Pancreas (tissue), 10 donors: ENCODE measurements around the gene ITPRIPL2. TPM values are rescaled to one million over a fixed set of nuclear protein-coding genes. Genes with fewer than 3 reads are reported as not detected.

Source experiments
- ATAC-seq, 4 donors: fragments of 200-7000 bp; cut with Tn5 transposase; one replicate each; pipeline versions ENCODE4 v1.8.0 to v1.9.1; 2020; ENCODE audit warnings: mild to moderate bottlenecking in 4 of 4, moderate library complexity in 4 of 4
- DNase-seq, 6 donors: peaks; one replicate each; pipeline ENCODE4 v3.0.0-alpha.2; 2020
- FAIRE-seq: peaks from 2 replicates; lab custom pipeline; 2012; peaks lifted over from hg19 to GRCh38; lab: Jason Lieb, UNC
- H3K27ac ChIP-seq, 4 donors: fragments of 200-600 bp; sonication (generic); 1 replicate in 3 of 4; 2 replicates in 1 of 4; pipeline versions ENCODE4 v1.5.0 to v1.8.0; 2020
- H3K27me3 ChIP-seq, 4 donors: fragments of 200-600 bp; one replicate each; pipeline ENCODE4 v1.8.0; 2021
- H3K36me3 ChIP-seq, 3 donors: fragments of 200-600 bp; sonication (generic) in 1 of 3; one replicate each; pipeline versions ENCODE4 v1.5.0 to v1.8.0; 2020 to 2021
- H3K4me1 ChIP-seq, 3 donors: fragments of 200-600 bp; one replicate each; pipeline ENCODE4 v1.8.0; 2021
- H3K4me3 ChIP-seq, 4 donors: fragments of 200-600 bp; sonication (generic) in 2 of 4; one replicate each; pipeline versions ENCODE4 v1.5.0 to v1.8.0; 2020 to 2021
- H3K9me3 ChIP-seq, 4 donors: fragments of 200-600 bp; one replicate each; pipeline ENCODE4 v1.8.0; 2021
- WGBS, 2 donors: extraction: QIAGEN DNeasy Blood & Tissue Kit; methylation state at CpG; one replicate each; pipeline ENCODE4 v1.1.7; 2013; 5-methylcytosine and 5-hydroxymethylcytosine counted together
- intact Hi-C, 3 donors: fragments of 100-400 bp; cut with DNase I; formaldehyde crosslinking; loops; one replicate each; pipeline versions ENCODE4 v1.11.1 to v1.14.2; 2022
- polyA plus RNA-seq, 2 donors: library from polyadenylated mRNA; stranded (reverse); fragments of 200-250 nt; gene quantifications; one replicate each; pipeline ENCODE4 v1.2.3, GENCODE V29; 2013
- total RNA-seq, 6 donors: library from RNA; stranded (reverse); fragmentation: NEBNext Ultra II Directional in 4 of 6; extraction: Animal tissue kit (Norgen Biotek cat#: 25700) in 4 of 6; gene quantifications; one replicate each; pipeline versions ENCODE4 v1.2.1 to v1.2.4, GENCODE V29; 2021 to 2023
- TF ChIP-seq, protein P1 (sequence below), 4 donors: fragments of 200-600 bp; sonication (generic) in 3 of 4; IDR thresholded peaks; one replicate each; pipeline versions ENCODE4 v1.5.0 to v1.8.0; 2021; ENCODE audit warnings: antibody characterized with exemption in 4 of 4
- donor health status: healthy with polysubstance abuse.
- donor health status: DM: no; HTN: no; CAD: no; lungs with moderate emphysema.
- donor health status: DM: no; HTN: no; CAD: no.
- donor health status: control.
- donor health status: control.
- donor health status: Bipolar disorder and iron deficiency.
- donor health status: DM: yes; HTN: yes; CAD: no.
- donor health status: DM: no; HTN: no; CAD: no.
- donor health status: DM: no; HTN: no; CAD: no.
- donor health status: DM: yes; HTN: yes; CAD: no.

The ITPRIPL2 gene
- total and polyA plus RNA-seq, 8 donors, result 4.0 to 36.2 (median 19.8) TPM

DNA sequence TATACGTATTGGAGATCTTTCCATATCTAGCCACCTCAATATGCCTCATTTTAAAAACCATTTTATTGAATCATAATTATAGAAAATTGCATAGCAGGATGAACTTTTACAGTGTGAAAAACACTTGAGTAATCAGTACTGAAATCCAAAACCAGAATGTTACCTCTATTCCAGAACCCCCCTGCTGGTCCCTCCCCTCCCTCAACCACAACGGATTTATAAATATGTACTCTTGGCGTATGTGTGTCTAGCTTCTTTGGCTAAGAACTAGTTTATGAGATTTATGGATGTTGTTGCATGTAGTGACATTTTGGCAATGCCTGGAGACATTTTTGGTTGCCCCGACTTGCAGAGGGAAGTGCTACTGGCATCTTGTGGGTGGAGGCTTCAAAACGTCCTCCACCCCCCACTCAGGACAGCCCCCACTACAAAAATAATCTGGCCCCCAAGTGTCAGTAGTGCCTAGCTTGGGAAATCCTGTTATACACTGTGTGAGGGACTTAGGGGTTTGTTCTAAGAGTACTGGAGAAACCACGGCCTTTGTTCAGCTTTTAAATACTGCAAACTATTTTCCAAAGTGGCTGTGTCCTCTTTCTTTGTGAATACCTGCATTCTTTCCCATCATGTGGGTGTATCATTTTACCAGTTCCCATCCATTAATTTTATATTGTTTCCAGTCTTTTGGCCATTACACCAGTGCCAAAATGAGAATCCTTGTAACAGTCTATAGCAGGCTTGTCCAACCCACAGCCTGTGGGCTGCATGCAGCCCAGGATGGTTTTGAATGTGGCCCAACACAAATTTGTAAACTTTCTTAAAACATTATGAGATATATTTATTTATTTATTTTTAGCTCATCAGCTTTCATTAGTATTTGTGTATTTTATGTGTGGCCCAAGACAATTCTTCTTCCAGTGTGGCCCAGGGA, 23.7 kb downstream of the ITPRIPL2 start:
- ATAC-seq (no peak), FAIRE-seq (no peak), DNase-seq (no peak)
- Histone ChIP-seq H3K27ac (no peak overlapping the region), H3K4me3 (no peak overlapping the region), H3K9me3 (no peaks in the 10 kb centered on the region), H3K27me3 (no peaks in the 10 kb centered on the region), H3K36me3 (no peaks in the 10 kb centered on the region), H3K4me1 (no peaks in the 10 kb centered on the region)
- intact Hi-C loops, result no loop called here
- WGBS, 2 donors, result 65 to 66% methylated on average over 6 of the region's 6 CpGs
- TF ChIP-seq, protein P1, sequence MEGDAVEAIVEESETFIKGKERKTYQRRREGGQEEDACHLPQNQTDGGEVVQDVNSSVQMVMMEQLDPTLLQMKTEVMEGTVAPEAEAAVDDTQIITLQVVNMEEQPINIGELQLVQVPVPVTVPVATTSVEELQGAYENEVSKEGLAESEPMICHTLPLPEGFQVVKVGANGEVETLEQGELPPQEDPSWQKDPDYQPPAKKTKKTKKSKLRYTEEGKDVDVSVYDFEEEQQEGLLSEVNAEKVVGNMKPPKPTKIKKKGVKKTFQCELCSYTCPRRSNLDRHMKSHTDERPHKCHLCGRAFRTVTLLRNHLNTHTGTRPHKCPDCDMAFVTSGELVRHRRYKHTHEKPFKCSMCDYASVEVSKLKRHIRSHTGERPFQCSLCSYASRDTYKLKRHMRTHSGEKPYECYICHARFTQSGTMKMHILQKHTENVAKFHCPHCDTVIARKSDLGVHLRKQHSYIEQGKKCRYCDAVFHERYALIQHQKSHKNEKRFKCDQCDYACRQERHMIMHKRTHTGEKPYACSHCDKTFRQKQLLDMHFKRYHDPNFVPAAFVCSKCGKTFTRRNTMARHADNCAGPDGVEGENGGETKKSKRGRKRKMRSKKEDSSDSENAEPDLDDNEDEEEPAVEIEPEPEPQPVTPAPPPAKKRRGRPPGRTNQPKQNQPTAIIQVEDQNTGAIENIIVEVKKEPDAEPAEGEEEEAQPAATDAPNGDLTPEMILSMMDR (IDR thresholded peaks at IDR 0.05), result no peak

DNA sequence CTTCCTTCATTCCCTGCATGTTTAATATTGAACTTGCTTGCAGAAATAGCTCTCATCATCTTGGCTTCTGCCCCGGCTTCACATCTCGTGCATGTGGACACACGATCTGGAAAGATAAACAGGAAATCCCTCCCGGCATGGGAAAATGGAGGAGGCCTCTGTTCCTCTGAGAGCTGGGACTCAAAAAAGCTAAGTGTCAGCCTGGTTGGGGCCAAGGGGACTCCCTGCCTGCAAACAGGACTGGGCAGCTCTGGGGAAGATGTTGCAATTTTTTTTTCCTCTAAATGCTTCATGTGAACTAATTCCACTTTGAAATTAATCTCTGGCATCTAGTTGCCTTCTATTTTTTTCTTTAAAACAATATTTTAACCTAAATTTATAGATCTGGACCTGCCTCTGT, 24.8 kb downstream of the ITPRIPL2 start:
- DNase-seq, result peak in 1 of 6 donors; percentile 36
- Histone ChIP-seq H3K9me3 (no peaks in the 10 kb centered on the region), H3K36me3 (no peaks in the 10 kb centered on the region), H3K4me3 (no peak overlapping the region), H3K27me3 (no peaks in the 10 kb centered on the region), H3K4me1 (no peaks in the 10 kb centered on the region), H3K27ac (no peak overlapping the region)
- intact Hi-C loops, result no loop called here
- TF ChIP-seq, protein P1 (IDR thresholded peaks at IDR 0.05), result no peak
- FAIRE-seq, result no peak
- ATAC-seq, result peak in 3 of 4 donors; percentile 68 to 87 (median 70)
- WGBS, 2 donors, result 15 to 17% methylated on average over 4 of the region's 4 CpGs

DNA sequence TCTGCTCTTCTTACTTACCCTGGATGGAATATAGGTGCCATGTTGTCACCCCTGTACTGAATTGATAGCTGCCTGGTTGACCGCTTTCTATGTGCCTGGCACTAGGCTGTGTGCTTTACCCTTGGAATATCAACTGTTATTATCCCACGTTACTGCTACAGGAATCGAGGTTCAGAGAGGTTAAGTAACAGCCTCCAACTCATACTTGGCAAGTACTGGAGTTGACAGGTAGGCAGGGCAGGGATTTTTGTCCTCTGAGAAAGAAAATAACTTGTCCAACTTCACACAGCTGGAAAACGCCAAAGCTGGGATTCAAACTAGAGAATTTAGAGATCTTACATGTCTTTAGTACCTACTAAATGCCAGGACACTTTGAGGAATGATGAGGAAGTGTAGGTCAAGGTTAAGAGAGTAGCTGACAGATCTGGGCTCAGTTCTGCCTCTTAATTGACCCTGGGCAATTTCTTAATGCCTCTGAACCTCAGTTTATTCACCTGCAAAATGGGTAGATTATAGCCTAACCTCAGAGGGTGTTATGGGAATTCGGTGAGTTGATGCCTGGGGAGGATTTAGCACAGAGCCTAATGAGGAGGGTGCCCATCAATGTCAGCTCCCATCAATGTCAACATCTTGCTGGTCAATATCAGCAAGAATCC, 25.8 kb downstream of the ITPRIPL2 start:
- FAIRE-seq, result no peak
- no peak overlapping the region for H3K4me3 ChIP-seq
- intact Hi-C loops, result no loop called here
- DNase-seq, result no peak
- 64 to 74% methylated on average over 5 of the region's 5 CpGs for WGBS, 2 donors
- H3K27ac ChIP-seq, result no peak overlapping the region
- no peaks in the 10 kb centered on the region for H3K36me3 ChIP-seq
- no peaks in the 10 kb centered on the region for H3K27me3 ChIP-seq
- no peaks in the 10 kb centered on the region for H3K9me3 ChIP-seq
- ATAC-seq, result no peak
- no peaks in the 10 kb centered on the region for H3K4me1 ChIP-seq
- TF ChIP-seq, protein P1 (IDR thresholded peaks at IDR 0.05), result no peak

DNA sequence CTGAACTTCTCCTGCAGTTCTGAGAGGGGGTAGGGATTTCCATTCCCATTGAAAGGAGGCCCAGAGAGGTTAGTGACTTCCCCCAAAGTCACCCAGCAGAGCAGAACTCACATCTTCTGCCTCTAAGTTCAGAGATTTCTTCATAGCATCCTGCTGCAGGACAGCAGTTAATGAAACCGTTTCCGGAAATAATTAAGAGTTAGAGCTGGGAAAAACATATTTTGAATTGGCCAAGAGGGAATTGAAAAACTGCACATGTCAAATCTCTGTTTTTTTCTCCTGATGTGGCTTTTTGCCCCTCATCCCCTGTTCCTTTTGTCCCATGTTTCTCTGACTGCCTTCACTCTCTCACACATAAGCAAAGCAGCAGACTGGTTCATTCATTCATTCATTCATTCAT, 26.6 kb downstream of the ITPRIPL2 start:
- WGBS, 2 donors, result 61 to 82% methylated on average over 2 of the region's 2 CpGs
- H3K4me3 ChIP-seq, result no peak overlapping the region
- H3K9me3 ChIP-seq, result no peaks in the 10 kb centered on the region
- H3K27me3 ChIP-seq, result no peaks in the 10 kb centered on the region
- TF ChIP-seq, protein P1 (IDR thresholded peaks at IDR 0.05), result no peak
- FAIRE-seq (no peak), ATAC-seq (no peak), DNase-seq (no peak)
- no peak overlapping the region for H3K27ac ChIP-seq
- intact Hi-C loops, result no loop called here
- H3K36me3 ChIP-seq, result no peaks in the 10 kb centered on the region
- no peaks in the 10 kb centered on the region for H3K4me1 ChIP-seq
